ENCODE data around the gene ACTC1. TPM values are rescaled to one million over a fixed set of nuclear protein-coding genes. Genes with fewer than 3 reads are reported as not detected.

Gene ACTC1
- total and polyA plus RNA-seq, 2 of the 13 experiments (the other 11 are each of a cell fraction or from before 2014, with no cell fraction given) = not detected

GRCh38 chr15:34773013-34773412 is 22.3 kb downstream of the ACTC1 start:
- Histone ChIP-seq H3K4me1 (ENCODE audit: insufficient read depth, low read length) (no peaks in the 10 kb centered on the region), H4K20me1 (ENCODE audit: insufficient read depth, low read length) (no peaks in the 10 kb centered on the region), H2AFZ (ENCODE audit: low read length) (no peak overlapping the region), H3K9me3 (ENCODE audit: low read length) (no peaks in the 10 kb centered on the region), H3K36me3 (replicated peaks in 1 of 2; ENCODE audit: control insufficient read depth in 1 of 2, insufficient read depth in 2 of 2, low read length in 2 of 2) (no peaks in the 10 kb centered on the region), H3K79me2 (ENCODE audit: insufficient read depth, low read length) (no peaks in the 10 kb centered on the region), H3K4me2 (ENCODE audit: low read depth, low read length) (no peak overlapping the region), H3K27ac (ENCODE audit: extremely low read length, insufficient read depth, low read length) (no peak overlapping the region), H3K4me3 (replicated peaks in 1 of 3; ENCODE audit: insufficient read depth in 1 of 3, low read depth in 2 of 3, low read length in 3 of 3) (no peak overlapping the region), H3K9ac (ENCODE audit: insufficient read depth, low read depth, low read length) (no peak overlapping the region), H3K27me3 (ENCODE audit: control insufficient read depth in 1 of 2, insufficient read depth in 2 of 2, low read length in 2 of 2) (peaks cover 0 to 16% of the 10 kb centered on the region in 2 experiments; a peak in 1 of 5 replicates)
- ChIA-PET CTCF (ENCODE audit: low intra/inter-chr PET ratio, low total read pairs) (no interaction called here), POLR2A (no interaction called here)
- BruUV-seq (replicated peaks) = no TSS peak
- no peak for FAIRE-seq
- intact Hi-C loops (cut with micrococcal nuclease; ENCODE audit: unreplicated experiment) = no loop called here
- TF ChIP-seq DNMT3B (CRISPR knock-in tag; conservative IDR thresholded peaks at IDR 0.05) = no peak
- no peak for DNase-seq (ENCODE audit: low spot score)
- ATAC-seq = no peak
- in situ Hi-C loops (cut with HindIII; ENCODE audit: extremely low pct_ligation_motif_present, low pct_unique_long_range_greater_than_20kb) = no loop called here

- H3K27me3 ChIP-seq (ENCODE audit: control insufficient read depth in 1 of 2, insufficient read depth in 2 of 2, low read length in 2 of 2) = peaks cover 0 to 16% of the 10 kb centered on the region in 2 experiments; a peak in 1 of 5 replicates
- CTCF ChIA-PET (ENCODE audit: low intra/inter-chr PET ratio, low total read pairs) = no interaction called here
- no peak overlapping the region for H3K9ac ChIP-seq (ENCODE audit: insufficient read depth, low read depth, low read length)
- no peak overlapping the region for H3K4me3 ChIP-seq (replicated peaks in 1 of 3; ENCODE audit: insufficient read depth in 1 of 3, low read depth in 2 of 3, low read length in 3 of 3)
- no peaks in the 10 kb centered on the region for H4K20me1 ChIP-seq (ENCODE audit: insufficient read depth, low read length)
- POLR2A ChIA-PET = no interaction called here
- H3K4me1 ChIP-seq (ENCODE audit: insufficient read depth, low read length) = no peaks in the 10 kb centered on the region
- WGBS (ENCODE audit: low lambda C conversion rate) = 0% methylated on average over 2 of the region's 2 CpGs
- intact Hi-C loops (cut with micrococcal nuclease; ENCODE audit: unreplicated experiment) (no loop called here), in situ Hi-C loops (cut with HindIII; ENCODE audit: extremely low pct_ligation_motif_present, low pct_unique_long_range_greater_than_20kb) (no loop called here)
- ATAC-seq (no peak), FAIRE-seq (no peak), DNase-seq (ENCODE audit: low spot score) (no peak)
- H3K9me3 ChIP-seq (ENCODE audit: low read length) = no peaks in the 10 kb centered on the region
- no peak overlapping the region for H3K27ac ChIP-seq (ENCODE audit: extremely low read length, insufficient read depth, low read length)
- no peak overlapping the region for H2AFZ ChIP-seq (ENCODE audit: low read length)
- no peaks in the 10 kb centered on the region for H3K36me3 ChIP-seq (replicated peaks in 1 of 2; ENCODE audit: control insufficient read depth in 1 of 2, insufficient read depth in 2 of 2, low read length in 2 of 2)
- BruUV-seq (replicated peaks) = no TSS peak
- H3K79me2 ChIP-seq (ENCODE audit: insufficient read depth, low read length) = no peaks in the 10 kb centered on the region
- no peak overlapping the region for H3K4me2 ChIP-seq (ENCODE audit: low read depth, low read length)
- TF ChIP-seq ZNF34 (CRISPR knock-in tag; IDR thresholded peaks at IDR 0.05; ENCODE audit: borderline replicate concordance) = no peak
- no peak for TF ChIP-seq ZNF337 (CRISPR knock-in tag; IDR thresholded peaks at IDR 0.05; ENCODE audit: borderline replicate concordance, low read depth)
- no peak for TF ChIP-seq ZBTB20 (CRISPR knock-in tag; IDR thresholded peaks at IDR 0.05; ENCODE audit: borderline replicate concordance, low read depth)
- no peak for TF ChIP-seq EP300 (IDR thresholded peaks at IDR 0.05; ENCODE audit: low read depth in 2 of 2, low read length in 2 of 2)
- TF ChIP-seq EP300 (CRISPR knock-in tag; IDR thresholded peaks at IDR 0.05; ENCODE audit: borderline replicate concordance) = no peak
- TF ChIP-seq ZFP41 (CRISPR knock-in tag; IDR thresholded peaks at IDR 0.05; ENCODE audit: borderline replicate concordance) = no peak
- no peak for TF ChIP-seq HIVEP1 (CRISPR knock-in tag; IDR thresholded peaks at IDR 0.05)
- no peak for TF ChIP-seq NR3C1 (CRISPR knock-in tag; IDR thresholded peaks at IDR 0.05)
- TF ChIP-seq ZNF747 (CRISPR knock-in tag; IDR thresholded peaks at IDR 0.05; ENCODE audit: borderline replicate concordance) = no peak
- no peak for TF ChIP-seq ZNF225 (CRISPR knock-in tag; IDR thresholded peaks at IDR 0.05)
- no peak for TF ChIP-seq ZSCAN9 (CRISPR knock-in tag; IDR thresholded peaks at IDR 0.05; ENCODE audit: borderline replicate concordance)
- no peak for TF ChIP-seq CREB3 (CRISPR knock-in tag; IDR thresholded peaks at IDR 0.05)
These were observed 23.0 kb downstream of the ACTC1 start for GRCh38 chr15:34772312-34772711.

Data from HepG2 (cell line).